ENCODE data around the gene DKK3.

DKK3 gene

GRCh38 chr11:12006552-12007229 is 1.7 kb downstream of the DKK3 start:
- no peak for FAIRE-seq
- DNase-seq (ENCODE audit: extremely low spot score, insufficient read length, low read depth), result no peak

GRCh38 chr11:12005476-12005875 is 3.0 kb downstream of the DKK3 start:
- FAIRE-seq (no peak), DNase-seq (ENCODE audit: extremely low spot score, insufficient read length, low read depth) (no peak)

GRCh38 chr11:12005061-12005460 is 3.4 kb downstream of the DKK3 start:
- DNase-seq (ENCODE audit: extremely low spot score, insufficient read length, low read depth) (no peak), FAIRE-seq (no peak)

- FAIRE-seq, result no peak
Observed at GRCh38 chr11:12003815-12004214, 4.6 kb downstream of the DKK3 start.

GRCh38 chr11:12003336-12003735 is 5.1 kb downstream of the DKK3 start:
- DNase-seq (ENCODE audit: extremely low spot score, insufficient read length, low read depth) (no peak), FAIRE-seq (no peak)

More at GRCh38 chr11:12003815-12004214, 4.6 kb downstream of the DKK3 start:
- DNase-seq (ENCODE audit: extremely low spot score, insufficient read length, low read depth), result no peak

GRCh38 chr11:12001186-12001585 is 7.2 kb downstream of the DKK3 start:
- DNase-seq (ENCODE audit: extremely low spot score, insufficient read length, low read depth), result no peak
- FAIRE-seq, result no peak

- FAIRE-seq (peak; percentile 55), DNase-seq (ENCODE audit: extremely low spot score, insufficient read length, low read depth) (no peak)
Observed at GRCh38 chr11:11998091-11998781, 10.2 kb downstream of the DKK3 start.

- DNase-seq (ENCODE audit: extremely low spot score, insufficient read length, low read depth), result no peak
- FAIRE-seq, result no peak
Observed at GRCh38 chr11:11997049-11997322, 11.4 kb downstream of the DKK3 start.

GRCh38 chr11:11996321-11997048 is 11.9 kb downstream of the DKK3 start:
- no peak for DNase-seq (ENCODE audit: extremely low spot score, insufficient read length, low read depth)
- FAIRE-seq, result no peak

GRCh38 chr11:11995601-11996000 is 12.8 kb downstream of the DKK3 start:
- DNase-seq (ENCODE audit: extremely low spot score, insufficient read length, low read depth), result no peak
- no peak for FAIRE-seq

- FAIRE-seq, result no peak
- no peak for DNase-seq (ENCODE audit: extremely low spot score, insufficient read length, low read depth)
Observed at GRCh38 chr11:11993839-11994238, 14.6 kb downstream of the DKK3 start.

GRCh38 chr11:11992257-11993212 is 15.9 kb downstream of the DKK3 start:
- DNase-seq (ENCODE audit: extremely low spot score, insufficient read length, low read depth), result no peak
- FAIRE-seq, result no peak

- DNase-seq (ENCODE audit: extremely low spot score, insufficient read length, low read depth) (no peak), FAIRE-seq (no peak)
Observed at GRCh38 chr11:11989774-11990744, 18.4 kb downstream of the DKK3 start.

GRCh38 chr11:11988681-11989261 is 19.7 kb downstream of the DKK3 start:
- no peak for FAIRE-seq
- DNase-seq (ENCODE audit: extremely low spot score, insufficient read length, low read depth), result no peak

GRCh38 chr11:11988099-11988651 is 20.3 kb downstream of the DKK3 start:
- no peak for DNase-seq (ENCODE audit: extremely low spot score, insufficient read length, low read depth)
- no peak for FAIRE-seq

- no peak for FAIRE-seq
- DNase-seq (ENCODE audit: extremely low spot score, insufficient read length, low read depth), result no peak
Observed at GRCh38 chr11:11987503-11988022, 20.9 kb downstream of the DKK3 start.

- DNase-seq (ENCODE audit: extremely low spot score, insufficient read length, low read depth), result no peak
- no peak for FAIRE-seq
Observed at GRCh38 chr11:11985954-11986949, 22.2 kb downstream of the DKK3 start.

Measured in GM18507 (cell line).